Activated CD4-positive, alpha-beta T cell treated with anti-CD3 and anti-CD28 coated beads for 1 hour (primary cell): ENCODE measurements around the gene KIRREL1.

Experiments
- DNase-seq: peaks from one replicate; pipeline ENCODE4 v3.0.0-alpha.2; 2020

Gene KIRREL1

GRCh38 chr1:157975228-157975950 is 18.1 kb upstream of the KIRREL1 start:
- DNase-seq, result no peak

GRCh38 chr1:157976888-157977287 is 16.6 kb upstream of the KIRREL1 start:
- no peak for DNase-seq

GRCh38 chr1:157978586-157979403 is 14.7 kb upstream of the KIRREL1 start:
- DNase-seq, result no peak

DNA sequence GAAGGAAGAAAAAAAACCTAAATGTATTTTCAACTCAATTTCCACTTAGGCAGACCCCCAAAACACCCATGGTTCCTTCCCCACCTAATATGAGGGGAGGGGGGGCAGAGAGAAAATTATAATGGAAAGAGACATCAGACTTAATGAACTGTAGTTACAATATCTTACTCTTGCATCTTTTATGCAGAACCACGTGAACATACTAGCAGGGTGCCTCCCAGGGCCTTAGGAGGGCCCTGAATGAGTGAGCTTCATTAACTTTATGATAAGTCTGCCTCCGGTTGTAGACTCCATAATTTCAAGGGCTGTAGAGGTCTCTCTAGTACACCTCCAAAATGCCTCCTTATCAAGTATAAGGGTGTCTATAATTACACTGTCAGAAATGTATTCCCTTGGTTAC is 11.3 kb upstream of the KIRREL1 start:
- no peak for DNase-seq

GRCh38 chr1:157983787-157984186 is 9.7 kb upstream of the KIRREL1 start:
- no peak for DNase-seq

DNA sequence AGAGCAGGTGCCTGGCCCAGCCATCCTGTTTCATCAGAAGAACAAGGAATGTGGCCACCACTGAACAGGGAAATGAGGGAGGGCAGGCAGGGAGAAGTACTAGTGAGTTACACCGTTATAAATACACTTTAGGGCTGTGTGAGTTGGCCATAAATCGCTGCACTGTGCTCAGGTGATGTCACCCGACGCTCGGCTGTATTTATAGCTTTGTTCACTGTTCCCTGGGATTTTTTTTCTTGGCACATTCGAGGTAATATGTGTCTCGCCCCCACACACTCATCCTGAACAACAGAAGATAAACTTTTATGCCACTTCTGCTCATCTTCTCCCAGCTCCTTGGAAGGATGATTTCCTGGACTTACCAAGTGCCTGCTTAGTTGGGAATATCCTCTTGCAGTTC is 9.0 kb upstream of the KIRREL1 start:
- no peak for DNase-seq

DNA sequence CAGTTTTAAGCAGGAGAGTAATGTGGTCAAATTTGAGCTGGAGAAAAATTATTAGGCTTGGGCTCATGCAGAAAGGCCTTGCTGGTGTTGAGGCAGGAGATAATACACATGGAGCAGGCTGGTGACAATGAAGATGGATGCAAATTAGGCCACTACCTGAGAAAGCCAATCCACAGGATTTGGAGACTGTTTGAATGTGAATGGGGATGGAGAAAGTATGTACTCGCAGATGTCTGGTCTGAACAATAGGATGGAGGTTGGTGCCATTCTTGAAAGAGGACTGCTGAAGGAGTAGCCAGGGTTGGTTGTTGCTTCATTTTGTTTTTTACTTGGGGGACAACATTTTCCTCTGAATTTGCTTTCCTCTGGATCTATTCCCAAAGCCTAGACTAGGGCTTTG is 8.0 kb upstream of the KIRREL1 start:
- no peak for DNase-seq

DNA sequence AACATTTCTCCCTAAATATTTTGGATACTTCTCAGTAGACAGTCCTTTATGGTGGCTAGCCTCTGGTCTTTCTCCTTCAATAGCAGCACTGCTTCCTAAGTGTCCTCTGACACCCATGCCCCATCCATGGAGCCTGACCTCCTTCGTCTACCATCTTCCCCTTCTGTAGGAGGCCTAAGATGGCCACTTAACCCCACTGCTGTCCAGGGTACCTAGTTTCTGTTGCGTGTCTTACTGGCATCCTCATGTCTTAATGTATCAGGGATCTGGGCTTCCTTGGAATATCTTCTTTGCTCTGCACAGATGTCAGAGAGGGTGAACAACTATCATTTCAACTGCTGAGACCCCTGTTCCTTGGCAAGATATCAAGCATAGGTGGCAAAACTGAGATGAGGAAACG is 5.4 kb upstream of the KIRREL1 start:
- DNase-seq, result no peak

DNA sequence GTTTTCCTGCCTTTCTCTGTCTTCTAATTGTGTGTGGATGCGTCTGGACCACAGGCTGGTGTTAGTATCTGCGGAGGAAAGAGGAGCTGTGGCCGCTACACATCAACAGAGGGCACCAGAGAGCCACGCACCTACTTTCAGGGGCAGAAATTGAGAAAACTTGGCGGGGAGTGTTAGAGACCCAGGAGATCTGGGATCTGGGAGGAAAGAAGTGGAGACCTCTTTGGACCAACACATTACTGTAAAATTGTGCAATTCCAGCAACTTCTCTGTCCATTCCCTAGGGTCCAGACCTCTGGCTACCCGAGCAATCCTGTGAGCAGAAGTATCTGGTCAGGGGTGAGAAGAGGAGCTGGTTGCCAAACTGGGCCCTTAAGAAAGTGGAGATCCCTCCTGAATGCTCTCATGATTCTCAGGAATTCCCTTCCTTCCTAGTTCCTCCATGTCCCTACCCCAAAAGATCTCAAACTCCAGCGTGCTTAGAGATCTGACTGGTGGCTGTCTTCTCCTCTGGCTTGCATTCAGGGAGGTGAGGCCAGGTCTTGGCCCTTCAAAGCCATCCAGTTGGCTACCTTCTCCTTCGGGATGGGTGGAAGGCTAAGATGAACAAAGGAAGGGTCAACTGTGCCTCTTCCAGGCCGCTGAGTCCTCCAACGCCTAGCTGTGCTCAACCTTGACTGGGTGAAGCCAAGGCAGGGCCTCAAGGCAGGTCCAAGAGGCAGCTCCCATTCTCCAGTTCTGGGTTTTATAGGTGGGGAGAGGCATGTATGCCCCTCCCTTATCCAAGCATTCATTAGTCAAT is 1.2 kb upstream of the KIRREL1 start:
- DNase-seq, result no peak

DNA sequence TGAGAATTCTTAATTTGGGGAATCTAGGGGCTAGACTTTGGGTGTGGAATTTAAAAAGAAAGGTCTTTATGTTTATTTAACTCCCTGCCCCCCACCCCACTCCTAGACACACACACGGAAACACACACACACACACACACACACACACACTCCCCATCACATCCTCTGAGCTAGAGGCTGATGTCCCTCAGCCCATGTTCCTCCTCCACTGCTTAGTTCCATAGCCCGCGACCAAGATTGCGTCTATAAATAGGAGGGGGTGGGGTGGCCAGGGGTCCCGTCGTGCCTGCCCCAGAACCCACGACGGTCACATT is 655 bp upstream of the KIRREL1 start:
- DNase-seq, result no peak

GRCh38 chr1:157993918-157994605 is 617 bp downstream of the KIRREL1 start:
- no peak for DNase-seq

GRCh38 chr1:157994704-157995582 is 1.5 kb downstream of the KIRREL1 start:
- no peak for DNase-seq

DNA sequence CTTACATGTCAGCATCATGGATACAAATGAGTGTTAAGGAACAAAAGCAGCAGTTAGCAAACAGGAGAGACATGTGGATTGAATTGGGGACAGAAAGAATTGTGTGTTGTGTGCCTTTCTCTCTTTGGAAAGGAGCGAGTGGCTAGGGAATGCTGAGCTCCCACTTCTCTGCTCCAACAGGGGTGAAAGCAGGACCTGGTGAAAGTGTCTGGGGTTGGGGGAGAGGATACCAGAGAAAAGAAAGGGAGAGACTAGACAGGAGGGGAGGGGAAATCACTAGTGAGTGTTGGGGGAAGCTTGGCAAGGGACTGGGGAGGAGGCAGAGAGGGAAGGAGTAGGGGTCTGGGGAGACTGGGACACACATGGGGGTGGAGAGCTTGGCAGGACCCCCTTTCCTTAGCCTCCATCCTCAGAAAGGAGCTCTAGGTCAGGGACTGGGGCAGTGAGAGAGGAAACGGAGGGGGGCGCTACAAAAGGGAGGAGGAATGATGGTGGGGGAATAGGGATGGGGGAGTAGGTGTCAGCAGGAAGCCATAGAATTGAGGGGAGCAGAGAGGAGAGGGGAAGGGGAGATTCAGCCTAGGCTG is 2.2 kb downstream of the KIRREL1 start:
- DNase-seq, result no peak

DNA sequence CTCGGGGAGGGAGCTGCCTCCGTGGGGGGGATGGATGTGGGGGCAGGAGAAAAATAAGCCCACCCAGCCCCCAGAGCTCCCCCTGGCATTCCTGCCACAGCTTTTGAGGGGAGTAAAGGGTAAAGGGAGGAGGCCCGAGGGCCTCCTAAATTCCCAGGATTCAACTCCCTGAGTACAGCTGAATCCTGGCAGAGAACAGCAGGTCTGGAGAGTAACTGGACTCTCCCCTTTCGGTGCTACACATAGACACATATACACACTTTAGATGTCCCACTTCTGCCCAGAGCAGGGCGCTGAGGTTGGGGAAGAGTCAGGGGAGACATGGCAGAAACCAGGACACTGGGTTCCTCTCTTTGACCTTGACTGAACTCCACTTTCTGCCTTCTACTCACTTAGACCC is 3.0 kb downstream of the KIRREL1 start:
- DNase-seq, result no peak

- no peak for DNase-seq
Measured at GRCh38 chr1:158000507-158000906, 7.1 kb downstream of the KIRREL1 start.

- no peak for DNase-seq
Measured at GRCh38 chr1:158002022-158002630, 8.7 kb downstream of the KIRREL1 start.

GRCh38 chr1:158002631-158003405 is 9.4 kb downstream of the KIRREL1 start:
- DNase-seq, result no peak

GRCh38 chr1:158003406-158003800 is 10.0 kb downstream of the KIRREL1 start:
- no peak for DNase-seq

- DNase-seq, result no peak
Measured at GRCh38 chr1:158005224-158005623, 11.8 kb downstream of the KIRREL1 start.

- DNase-seq, result no peak
Measured at GRCh38 chr1:158007180-158007579, 13.7 kb downstream of the KIRREL1 start.
